C4-2B (cell line): ENCODE results near the gene IL12RB1.
"Not testable (repeated sequence)": the region's sequence is repeated elsewhere in the genome, so short reads cannot be mapped to it uniquely, and the experiment has no call there.

Experiments used
- H3K27ac ChIP-seq: fragments of 450-650 bp; 2 replicates; pipeline ENCODE4 v1.5.1; 2017
- CTCF ChIP-seq: fragments of 450-650 bp; conservative IDR thresholded peaks from 2 replicates; pipeline ENCODE4 v1.5.1; 2017; ENCODE audit warnings: mild to moderate bottlenecking
- ZFX ChIP-seq: fragments of 450-650 bp; IDR thresholded peaks from 2 replicates; pipeline ENCODE4 v1.6.1; 2017

Gene IL12RB1

GRCh38 chr19:18044825-18045304 is 41.9 kb downstream of the IL12RB1 start:
- TF ChIP-seq CTCF (no peak), ZFX (no peak)
- H3K27ac ChIP-seq = peak overlapping the region; percentile 19

GRCh38 chr19:18043676-18044075 is 43.1 kb downstream of the IL12RB1 start:
- no peak overlapping the region for H3K27ac ChIP-seq
- TF ChIP-seq ZFX = no peak

GRCh38 chr19:18041054-18041453 is 45.7 kb downstream of the IL12RB1 start:
- TF ChIP-seq CTCF = no peak
- no peak for TF ChIP-seq ZFX
- H3K27ac ChIP-seq = no peak overlapping the region

GRCh38 chr19:18032102-18032501 is 54.6 kb downstream of the IL12RB1 start:
- H3K27ac ChIP-seq = not testable (repeated sequence)

- H3K27ac ChIP-seq = 0 out of 2 replicates have a peak overlapping the region, but pooled peaks have one; percentile 8
Measured at GRCh38 chr19:18031401-18031800, 55.3 kb downstream of the IL12RB1 start.

GRCh38 chr19:18029617-18030338 is 57.0 kb downstream of the IL12RB1 start:
- H3K27ac ChIP-seq = peak overlapping the region; percentile 8; the same call in 1 of the 2 replicates
- no peak for TF ChIP-seq CTCF
- no peak for TF ChIP-seq ZFX

GRCh38 chr19:18027151-18027550 is 59.6 kb downstream of the IL12RB1 start:
- TF ChIP-seq CTCF = no peak
- no peak for TF ChIP-seq ZFX
- H3K27ac ChIP-seq = no peak overlapping the region

- no peak for TF ChIP-seq CTCF
- TF ChIP-seq ZFX = no peak
- no peak overlapping the region for H3K27ac ChIP-seq
Measured at GRCh38 chr19:18023622-18024251, 63.0 kb downstream of the IL12RB1 start.

- TF ChIP-seq CTCF (no peak), ZFX (no peak)
Measured at GRCh38 chr19:18021121-18021755, 65.5 kb downstream of the IL12RB1 start.

More at GRCh38 chr19:18021121-18021755, 65.5 kb downstream of the IL12RB1 start:
- no peak overlapping the region for H3K27ac ChIP-seq
